ENCODE results near the gene DYRK2.

- TF ChIP-seq CTCF (IDR thresholded peaks at IDR 0.05) = no peak
- TF ChIP-seq POLR2A (IDR thresholded peaks at IDR 0.05) = no peak
These were observed 14.8 kb upstream of the DYRK2 start for GRCh38 chr12:67633708-67634107.
